Measurements from ENCODE around the gene RPL13A. TPM values are rescaled to one million over a fixed set of nuclear protein-coding genes. Genes with fewer than 3 reads are reported as not detected.

The RPL13A gene
- total RNA-seq, 6 experiments from 2014 or later, result 2,015 to 2,373 (median 2,179) TPM

- no peak for DNase-seq
- H3K4me1 Mint-ChIP-seq (ENCODE audit: low read depth), result peaks cover 17% of the 10 kb centered on the region
- no peak overlapping the region for H3K27ac Mint-ChIP-seq
- peaks cover 21% of the 10 kb centered on the region for H3K36me3 Mint-ChIP-seq (ENCODE audit: low read depth)
- no peak for TF ChIP-seq CTCF (IDR thresholded peaks at IDR 0.05)
- H3K27me3 Mint-ChIP-seq (ENCODE audit: insufficient read depth), result peaks cover 20% of the 10 kb centered on the region
- peaks cover 7% of the 10 kb centered on the region; the same call in 1 of the 2 replicates for H3K9me3 Mint-ChIP-seq
- peak overlapping the region; percentile 94; the same call in 1 of the 2 replicates for H3K4me3 Mint-ChIP-seq
Measured at GRCh38 chr19:49499030-49499670, 11.7 kb downstream of the RPL13A start.

DNA sequence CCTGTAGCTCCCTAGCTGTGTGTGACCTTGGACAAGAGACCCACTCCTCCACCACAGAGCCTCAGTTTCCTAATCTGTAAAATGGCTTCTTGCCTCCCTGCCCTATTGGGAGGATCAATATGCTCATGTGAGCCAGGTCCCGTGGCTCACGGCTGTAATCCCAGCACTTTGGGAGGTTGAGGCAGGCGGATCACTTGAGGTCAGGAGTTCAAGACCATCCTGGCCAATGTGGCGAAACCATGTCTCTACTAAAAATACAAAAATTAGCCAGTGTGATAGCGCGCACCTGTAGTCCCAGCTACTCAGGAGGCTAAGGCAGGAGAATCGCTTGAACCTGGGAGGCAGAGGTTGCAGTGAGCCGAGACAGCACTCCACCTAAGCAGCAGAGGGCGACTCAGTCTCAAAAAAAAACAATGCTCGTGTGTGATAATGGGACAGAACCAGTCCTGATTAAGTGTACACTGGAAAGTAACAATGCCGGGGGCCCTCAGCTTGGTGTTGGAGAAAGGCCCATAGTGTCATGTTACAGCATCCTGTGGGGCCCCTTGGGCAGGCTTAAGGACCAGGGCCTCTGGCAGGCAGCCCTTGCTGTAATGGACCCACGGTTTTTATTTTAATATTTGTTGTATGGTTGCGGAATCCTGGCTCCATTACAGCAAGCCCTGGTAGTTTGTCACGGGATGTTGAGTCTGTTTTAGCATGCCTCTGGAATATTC, 15.6 kb downstream of the RPL13A start:
- peaks cover 8% of the 10 kb centered on the region; the same call in 1 of the 2 replicates for H3K4me1 Mint-ChIP-seq (ENCODE audit: low read depth)
- peaks cover 3% of the 10 kb centered on the region for H3K27me3 Mint-ChIP-seq (ENCODE audit: insufficient read depth)
- peaks cover 6% of the 10 kb centered on the region; the same call in 1 of the 2 replicates for H3K36me3 Mint-ChIP-seq (ENCODE audit: low read depth)
- no peak overlapping the region for H3K4me3 Mint-ChIP-seq
- H3K27ac Mint-ChIP-seq, result no peak overlapping the region
- H3K9me3 Mint-ChIP-seq, result no peaks in the 10 kb centered on the region
- peak; percentile 79 for TF ChIP-seq CTCF (IDR thresholded peaks at IDR 0.05)
- peak; percentile 55 for DNase-seq

- H3K4me1 Mint-ChIP-seq (ENCODE audit: low read depth), result peaks cover 7% of the 10 kb centered on the region; the same call in 1 of the 2 replicates
- H3K9me3 Mint-ChIP-seq, result no peaks in the 10 kb centered on the region
- TF ChIP-seq CTCF (IDR thresholded peaks at IDR 0.05), result no peak
- H3K4me3 Mint-ChIP-seq, result no peak overlapping the region
- no peak overlapping the region for H3K27ac Mint-ChIP-seq
- peaks cover 6% of the 10 kb centered on the region; the same call in 1 of the 2 replicates for H3K36me3 Mint-ChIP-seq (ENCODE audit: low read depth)
- peaks cover 3% of the 10 kb centered on the region for H3K27me3 Mint-ChIP-seq (ENCODE audit: insufficient read depth)
- no peak for DNase-seq
Measured at GRCh38 chr19:49503582-49503962, 16.2 kb downstream of the RPL13A start.

DNA sequence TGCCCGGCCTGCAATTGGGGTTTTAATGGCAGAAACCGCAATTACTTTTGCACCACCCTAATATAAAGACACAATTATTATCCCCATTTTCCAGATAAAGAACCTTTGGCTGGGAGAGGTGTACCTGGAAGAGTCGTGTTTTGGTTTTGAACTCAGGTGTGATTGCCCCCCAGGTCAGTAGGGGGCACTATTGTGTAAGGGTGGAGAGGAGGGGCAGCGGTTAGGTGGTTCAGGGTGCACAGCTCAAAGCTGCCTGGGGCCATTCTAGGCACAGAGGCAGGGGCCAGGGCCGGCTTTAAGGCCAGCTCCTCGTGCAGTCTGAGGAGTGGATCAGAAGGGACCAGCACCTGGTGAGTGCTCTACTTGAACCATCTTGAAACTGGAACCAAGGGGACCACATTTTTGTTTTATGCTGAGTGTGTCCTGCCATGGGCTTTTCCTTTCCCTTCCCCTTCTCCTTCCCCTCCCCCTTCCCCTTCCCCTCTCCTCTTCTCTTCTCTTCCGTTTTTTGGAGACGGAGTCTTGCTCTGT, 19.2 kb downstream of the RPL13A start:
- H3K27ac Mint-ChIP-seq, result no peak overlapping the region
- TF ChIP-seq CTCF (IDR thresholded peaks at IDR 0.05), result peak; percentile 87
- peaks cover 7% of the 10 kb centered on the region for H3K4me1 Mint-ChIP-seq (ENCODE audit: low read depth)
- DNase-seq, result no peak
- H3K27me3 Mint-ChIP-seq (ENCODE audit: insufficient read depth), result 0 out of 2 replicates have a peak, but pooled peaks cover 2% of the 10 kb centered on the region
- no peak overlapping the region for H3K4me3 Mint-ChIP-seq
- no peaks in the 10 kb centered on the region for H3K36me3 Mint-ChIP-seq (ENCODE audit: low read depth)
- H3K9me3 Mint-ChIP-seq, result no peaks in the 10 kb centered on the region

GRCh38 chr19:49507803-49508494, 20.5 kb downstream of the RPL13A start:
- TF ChIP-seq CTCF (IDR thresholded peaks at IDR 0.05), result no peak

More at GRCh38 chr19:49507803-49508494, 20.5 kb downstream of the RPL13A start:
- Mint-ChIP-seq H3K4me3 (no peak overlapping the region), H3K27me3 (ENCODE audit: insufficient read depth) (0 out of 2 replicates have a peak, but pooled peaks cover 2% of the 10 kb centered on the region), H3K4me1 (ENCODE audit: low read depth) (peaks cover 16% of the 10 kb centered on the region), H3K36me3 (ENCODE audit: low read depth) (no peaks in the 10 kb centered on the region), H3K27ac (no peak overlapping the region), H3K9me3 (no peaks in the 10 kb centered on the region)
- DNase-seq, result no peak

Measured in HFFc6 (cell line).